Endothelial cell of umbilical vein (primary cell): ENCODE measurements around the gene NLN.

Source experiments
- POLR2A ChIP-seq: IDR thresholded peaks from 2 replicates; pipeline ENCODE4 v1.6.1; 2012; ENCODE audit warnings: low read depth, mild to moderate bottlenecking, control low read depth, low read length
- POLR2AphosphoS5 ChIP-seq: IDR thresholded peaks from 2 replicates; pipeline ENCODE4 v1.6.1; 2012; ENCODE audit warnings: low read depth, mild to moderate bottlenecking, control low read depth, low read length, moderate library complexity; ENCODE audit not compliant: insufficient read depth
- TF ChIP-seq, protein P1 (sequence below), 2 donors: IDR thresholded peaks; 1 replicate in 1 of 2; 2 replicates in 1 of 2; pipeline ENCODE4 v1.5.1; 2011; ENCODE audit warnings: low read length in 2 of 2, mild to moderate bottlenecking in 2 of 2, moderate library complexity in 2 of 2, control low read depth in 1 of 2, inconsistent platforms in 1 of 2, low read depth in 1 of 2; ENCODE audit not compliant: insufficient read depth in 1 of 2; ENCODE audit errors: extremely low read depth in 1 of 2

DNA sequence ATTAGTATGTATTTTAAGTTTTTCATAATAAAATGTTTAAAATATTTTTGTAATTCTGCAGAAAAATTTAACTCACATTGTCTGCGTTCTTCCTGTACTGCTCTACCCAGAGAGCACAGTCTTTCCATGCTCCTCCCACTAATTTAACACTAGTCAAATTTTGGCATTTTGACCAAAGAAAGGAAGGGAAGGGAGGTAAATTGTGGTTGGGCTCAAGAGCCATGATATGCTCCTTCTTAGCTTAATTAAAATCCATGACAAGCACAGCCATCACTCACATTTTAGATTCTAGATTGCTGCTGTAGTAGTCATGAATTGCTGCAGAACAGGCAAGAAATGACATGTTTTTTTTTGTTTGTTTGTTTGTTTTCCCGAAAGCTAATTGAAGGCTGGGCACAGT lies 98.4 kb downstream of the NLN start:
- TF ChIP-seq, protein P1, sequence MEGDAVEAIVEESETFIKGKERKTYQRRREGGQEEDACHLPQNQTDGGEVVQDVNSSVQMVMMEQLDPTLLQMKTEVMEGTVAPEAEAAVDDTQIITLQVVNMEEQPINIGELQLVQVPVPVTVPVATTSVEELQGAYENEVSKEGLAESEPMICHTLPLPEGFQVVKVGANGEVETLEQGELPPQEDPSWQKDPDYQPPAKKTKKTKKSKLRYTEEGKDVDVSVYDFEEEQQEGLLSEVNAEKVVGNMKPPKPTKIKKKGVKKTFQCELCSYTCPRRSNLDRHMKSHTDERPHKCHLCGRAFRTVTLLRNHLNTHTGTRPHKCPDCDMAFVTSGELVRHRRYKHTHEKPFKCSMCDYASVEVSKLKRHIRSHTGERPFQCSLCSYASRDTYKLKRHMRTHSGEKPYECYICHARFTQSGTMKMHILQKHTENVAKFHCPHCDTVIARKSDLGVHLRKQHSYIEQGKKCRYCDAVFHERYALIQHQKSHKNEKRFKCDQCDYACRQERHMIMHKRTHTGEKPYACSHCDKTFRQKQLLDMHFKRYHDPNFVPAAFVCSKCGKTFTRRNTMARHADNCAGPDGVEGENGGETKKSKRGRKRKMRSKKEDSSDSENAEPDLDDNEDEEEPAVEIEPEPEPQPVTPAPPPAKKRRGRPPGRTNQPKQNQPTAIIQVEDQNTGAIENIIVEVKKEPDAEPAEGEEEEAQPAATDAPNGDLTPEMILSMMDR (IDR thresholded peaks at IDR 0.05; ENCODE audit: extremely low read depth in 1 of 2, insufficient read depth in 1 of 2, low read depth in 1 of 2, low read length in 2 of 2), result no peak
- TF ChIP-seq POLR2A (no peak), POLR2AphosphoS5 (no peak)
